ENCODE data around the gene GRPEL1. TPM values are rescaled to one million over a fixed set of nuclear protein-coding genes. Genes with fewer than 3 reads are reported as not detected.
A peak's percentile ranks its signal among the peaks of the same experiment; 100 is the strongest.

The GRPEL1 gene
- total and polyA plus RNA-seq, 2 of the 13 experiments (the other 11 are each of a cell fraction or from before 2014, with no cell fraction given) = 32.3 to 141 TPM

- TF ChIP-seq, protein P1, sequence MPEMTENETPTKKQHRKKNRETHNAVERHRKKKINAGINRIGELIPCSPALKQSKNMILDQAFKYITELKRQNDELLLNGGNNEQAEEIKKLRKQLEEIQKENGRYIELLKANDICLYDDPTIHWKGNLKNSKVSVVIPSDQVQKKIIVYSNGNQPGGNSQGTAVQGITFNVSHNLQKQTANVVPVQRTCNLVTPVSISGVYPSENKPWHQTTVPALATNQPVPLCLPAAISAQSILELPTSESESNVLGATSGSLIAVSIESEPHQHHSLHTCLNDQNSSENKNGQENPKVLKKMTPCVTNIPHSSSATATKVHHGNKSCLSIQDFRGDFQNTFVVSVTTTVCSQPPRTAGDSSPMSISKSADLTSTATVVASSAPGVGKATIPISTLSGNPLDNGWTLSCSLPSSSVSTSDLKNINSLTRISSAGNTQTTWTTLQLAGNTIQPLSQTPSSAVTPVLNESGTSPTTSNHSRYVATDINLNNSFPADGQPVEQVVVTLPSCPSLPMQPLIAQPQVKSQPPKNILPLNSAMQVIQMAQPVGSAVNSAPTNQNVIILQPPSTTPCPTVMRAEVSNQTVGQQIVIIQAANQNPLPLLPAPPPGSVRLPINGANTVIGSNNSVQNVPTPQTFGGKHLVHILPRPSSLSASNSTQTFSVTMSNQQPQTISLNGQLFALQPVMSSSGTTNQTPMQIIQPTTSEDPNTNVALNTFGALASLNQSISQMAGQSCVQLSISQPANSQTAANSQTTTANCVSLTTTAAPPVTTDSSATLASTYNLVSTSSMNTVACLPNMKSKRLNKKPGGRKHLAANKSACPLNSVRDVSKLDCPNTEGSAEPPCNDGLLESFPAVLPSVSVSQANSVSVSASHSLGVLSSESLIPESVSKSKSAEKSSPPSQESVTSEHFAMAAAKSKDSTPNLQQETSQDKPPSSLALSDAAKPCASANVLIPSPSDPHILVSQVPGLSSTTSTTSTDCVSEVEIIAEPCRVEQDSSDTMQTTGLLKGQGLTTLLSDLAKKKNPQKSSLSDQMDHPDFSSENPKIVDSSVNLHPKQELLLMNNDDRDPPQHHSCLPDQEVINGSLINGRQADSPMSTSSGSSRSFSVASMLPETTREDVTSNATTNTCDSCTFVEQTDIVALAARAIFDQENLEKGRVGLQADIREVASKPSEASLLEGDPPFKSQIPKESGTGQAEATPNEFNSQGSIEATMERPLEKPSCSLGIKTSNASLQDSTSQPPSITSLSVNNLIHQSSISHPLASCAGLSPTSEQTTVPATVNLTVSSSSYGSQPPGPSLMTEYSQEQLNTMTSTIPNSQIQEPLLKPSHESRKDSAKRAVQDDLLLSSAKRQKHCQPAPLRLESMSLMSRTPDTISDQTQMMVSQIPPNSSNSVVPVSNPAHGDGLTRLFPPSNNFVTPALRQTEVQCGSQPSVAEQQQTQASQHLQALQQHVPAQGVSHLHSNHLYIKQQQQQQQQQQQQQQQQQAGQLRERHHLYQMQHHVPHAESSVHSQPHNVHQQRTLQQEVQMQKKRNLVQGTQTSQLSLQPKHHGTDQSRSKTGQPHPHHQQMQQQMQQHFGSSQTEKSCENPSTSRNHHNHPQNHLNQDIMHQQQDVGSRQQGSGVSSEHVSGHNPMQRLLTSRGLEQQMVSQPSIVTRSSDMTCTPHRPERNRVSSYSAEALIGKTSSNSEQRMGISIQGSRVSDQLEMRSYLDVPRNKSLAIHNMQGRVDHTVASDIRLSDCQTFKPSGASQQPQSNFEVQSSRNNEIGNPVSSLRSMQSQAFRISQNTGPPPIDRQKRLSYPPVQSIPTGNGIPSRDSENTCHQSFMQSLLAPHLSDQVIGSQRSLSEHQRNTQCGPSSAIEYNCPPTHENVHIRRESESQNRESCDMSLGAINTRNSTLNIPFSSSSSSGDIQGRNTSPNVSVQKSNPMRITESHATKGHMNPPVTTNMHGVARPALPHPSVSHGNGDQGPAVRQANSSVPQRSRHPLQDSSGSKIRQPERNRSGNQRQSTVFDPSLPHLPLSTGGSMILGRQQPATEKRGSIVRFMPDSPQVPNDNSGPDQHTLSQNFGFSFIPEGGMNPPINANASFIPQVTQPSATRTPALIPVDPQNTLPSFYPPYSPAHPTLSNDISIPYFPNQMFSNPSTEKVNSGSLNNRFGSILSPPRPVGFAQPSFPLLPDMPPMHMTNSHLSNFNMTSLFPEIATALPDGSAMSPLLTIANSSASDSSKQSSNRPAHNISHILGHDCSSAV (CRISPR knock-in tag; IDR thresholded peaks at IDR 0.05; ENCODE audit: borderline replicate concordance) = no peak
- TF ChIP-seq STAG1 (CRISPR knock-in tag; IDR thresholded peaks at IDR 0.05) (no peak), MTF1 (CRISPR knock-in tag; IDR thresholded peaks at IDR 0.05) (no peak), SRSF1 (optimal IDR thresholded peaks at IDR 0.05; ENCODE audit: low read depth, low read length) (no peak), TFDP1 (CRISPR knock-in tag; IDR thresholded peaks at IDR 0.05; ENCODE audit: borderline replicate concordance) (peak; percentile 23; the same call in 1 of the 2 replicates), NCOA1 (CRISPR knock-in tag; IDR thresholded peaks at IDR 0.05) (peak; percentile 11; the same call in 1 of the 2 replicates), ZNF180 (CRISPR knock-in tag; IDR thresholded peaks at IDR 0.05; ENCODE audit: borderline replicate concordance, low read depth) (no peak), ZNF136 (CRISPR knock-in tag; IDR thresholded peaks at IDR 0.05; ENCODE audit: low read depth) (no peak), PHF5A (CRISPR knock-in tag; IDR thresholded peaks at IDR 0.05; ENCODE audit: low read depth, unreplicated experiment) (no peak), ZNF235 (CRISPR knock-in tag; IDR thresholded peaks at IDR 0.05; ENCODE audit: borderline replicate concordance) (peak; percentile 54; the same call in 1 of the 2 replicates), RFX5 (IDR thresholded peaks at IDR 0.05; ENCODE audit: low read depth, low read length) (peak; percentile 60; the same call in 1 of the 2 replicates), ZNF446 (CRISPR knock-in tag; IDR thresholded peaks at IDR 0.05) (peak; percentile 86), ZNF614 (CRISPR knock-in tag; IDR thresholded peaks at IDR 0.05; ENCODE audit: borderline replicate concordance) (0 out of 2 replicates have a peak, but pooled peaks have one; percentile 7), EEA1 (CRISPR knock-in tag; IDR thresholded peaks at IDR 0.05; ENCODE audit: borderline replicate concordance) (no peak), ZNF496 (CRISPR knock-in tag; IDR thresholded peaks at IDR 0.05; ENCODE audit: insufficient replicate concordance) (no peak), FOXO1 (CRISPR knock-in tag; IDR thresholded peaks at IDR 0.05) (no peak; the same call in 1 of the 2 replicates)
Observed at GRCh38 chr4:7067452-7068278, at the start of gene GRPEL1 (continued).

Data from HepG2 (cell line).